ENCODE data around the gene TTLL5. TPM values are rescaled to one million over a fixed set of nuclear protein-coding genes. Genes with fewer than 3 reads are reported as not detected.

Gene TTLL5
- total RNA-seq, 1 donor from 2014 or later, result 45.2 TPM

DNA sequence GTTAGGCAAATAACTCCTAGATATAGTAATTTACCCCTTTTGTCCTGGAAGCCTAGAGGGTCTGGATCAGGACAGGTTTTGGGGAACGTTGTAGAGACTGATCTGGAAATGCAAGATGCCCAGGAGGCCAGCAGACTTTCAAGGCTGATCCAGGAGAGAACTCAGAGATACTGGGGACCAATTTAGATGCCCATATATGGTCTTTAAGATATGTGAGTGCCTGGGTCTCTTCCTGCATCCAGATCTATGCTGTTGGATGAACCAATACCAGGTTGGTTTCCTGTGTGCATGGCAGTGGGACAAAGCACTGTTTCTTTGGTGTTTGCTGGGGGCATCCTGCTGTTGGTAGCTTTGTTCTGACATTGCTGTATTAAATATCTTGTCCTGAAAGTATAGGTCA, 5.8 kb upstream of the TTLL5 start:
- peaks cover 25% of the 10 kb centered on the region for H3K36me3 Mint-ChIP-seq
- no peak for TF ChIP-seq CTCF (IDR thresholded peaks at IDR 0.05; ENCODE audit: unreplicated experiment)

DNA sequence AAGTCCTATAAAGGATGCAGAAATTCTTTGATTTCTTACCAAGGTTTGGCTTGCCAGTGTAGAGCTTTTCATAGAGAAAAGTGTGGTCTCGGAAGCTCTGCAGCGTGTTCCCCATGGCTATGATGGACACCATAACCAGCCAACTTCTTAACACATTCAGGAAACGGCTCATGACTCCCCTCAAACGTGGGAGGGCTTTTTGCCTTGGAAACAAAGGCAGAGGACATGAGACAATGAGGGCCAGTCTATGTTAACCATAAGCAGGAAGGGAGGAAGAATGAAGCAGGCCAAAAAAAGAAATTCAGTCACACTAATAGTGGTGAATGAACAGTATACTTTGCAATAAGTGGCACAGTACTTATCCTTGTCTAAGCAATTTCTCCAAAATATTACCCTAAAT, 3.7 kb upstream of the TTLL5 start:
- peaks cover 10% of the 10 kb centered on the region for H3K36me3 Mint-ChIP-seq
- H3K27me3 Mint-ChIP-seq (ENCODE audit: low read depth), result no peaks in the 10 kb centered on the region
- H3K4me3 Mint-ChIP-seq, result no peak overlapping the region
- no peaks in the 10 kb centered on the region for H3K9me3 Mint-ChIP-seq
- no peak for DNase-seq (ENCODE audit: low spot score in 2 of 2, unreplicated experiment in 2 of 2)
- no peak overlapping the region for H3K27ac Mint-ChIP-seq
- TF ChIP-seq CTCF (IDR thresholded peaks at IDR 0.05; ENCODE audit: unreplicated experiment), result no peak
- H3K4me1 Mint-ChIP-seq, result peaks cover 20% of the 10 kb centered on the region

More for the DNA sequence above, 5.8 kb upstream of the TTLL5 start:
- DNase-seq (ENCODE audit: low spot score in 2 of 2, unreplicated experiment in 2 of 2), result no peak
- Mint-ChIP-seq H3K4me1 (peaks cover 9% of the 10 kb centered on the region), H3K9me3 (no peaks in the 10 kb centered on the region), H3K27ac (no peak overlapping the region), H3K4me3 (no peak overlapping the region), H3K27me3 (ENCODE audit: low read depth) (no peaks in the 10 kb centered on the region)

- H3K36me3 Mint-ChIP-seq, result peaks cover 8% of the 10 kb centered on the region
- TF ChIP-seq CTCF (IDR thresholded peaks at IDR 0.05; ENCODE audit: unreplicated experiment), result no peak
- peaks cover 22% of the 10 kb centered on the region for H3K4me1 Mint-ChIP-seq
- H3K27ac Mint-ChIP-seq, result no peak overlapping the region
- H3K27me3 Mint-ChIP-seq (ENCODE audit: low read depth), result no peaks in the 10 kb centered on the region
- DNase-seq (ENCODE audit: low spot score in 2 of 2, unreplicated experiment in 2 of 2), result no peak
- H3K4me3 Mint-ChIP-seq, result no peak overlapping the region
- H3K9me3 Mint-ChIP-seq, result no peaks in the 10 kb centered on the region
Measured at GRCh38 chr14:75658957-75659356, 2.1 kb upstream of the TTLL5 start.

- H3K9me3 Mint-ChIP-seq, result no peaks in the 10 kb centered on the region
- H3K27ac Mint-ChIP-seq, result peak overlapping the region; percentile 99
- peak overlapping the region; percentile 99 for H3K4me3 Mint-ChIP-seq
- no peak for TF ChIP-seq CTCF (IDR thresholded peaks at IDR 0.05; ENCODE audit: unreplicated experiment)
- peaks cover 6% of the 10 kb centered on the region for H3K36me3 Mint-ChIP-seq
- peaks cover 24% of the 10 kb centered on the region for H3K4me1 Mint-ChIP-seq
- no peak for DNase-seq (ENCODE audit: low spot score in 2 of 2, unreplicated experiment in 2 of 2)
- H3K27me3 Mint-ChIP-seq (ENCODE audit: low read depth), result no peaks in the 10 kb centered on the region
Measured at GRCh38 chr14:75660238-75660629, 812 bp upstream of the TTLL5 start.

- H3K27ac Mint-ChIP-seq, result peak overlapping the region; percentile 99
- H3K4me3 Mint-ChIP-seq, result peak overlapping the region; percentile 99
- no peaks in the 10 kb centered on the region for H3K9me3 Mint-ChIP-seq
- TF ChIP-seq CTCF (IDR thresholded peaks at IDR 0.05; ENCODE audit: unreplicated experiment), result no peak
- H3K36me3 Mint-ChIP-seq, result peaks cover 6% of the 10 kb centered on the region
- H3K4me1 Mint-ChIP-seq, result peaks cover 24% of the 10 kb centered on the region
- DNase-seq (ENCODE audit: low spot score in 2 of 2, unreplicated experiment in 2 of 2), result no peak
- H3K27me3 Mint-ChIP-seq (ENCODE audit: low read depth), result no peaks in the 10 kb centered on the region
Measured at GRCh38 chr14:75661499-75661814, 411 bp downstream of the TTLL5 start.

DNA sequence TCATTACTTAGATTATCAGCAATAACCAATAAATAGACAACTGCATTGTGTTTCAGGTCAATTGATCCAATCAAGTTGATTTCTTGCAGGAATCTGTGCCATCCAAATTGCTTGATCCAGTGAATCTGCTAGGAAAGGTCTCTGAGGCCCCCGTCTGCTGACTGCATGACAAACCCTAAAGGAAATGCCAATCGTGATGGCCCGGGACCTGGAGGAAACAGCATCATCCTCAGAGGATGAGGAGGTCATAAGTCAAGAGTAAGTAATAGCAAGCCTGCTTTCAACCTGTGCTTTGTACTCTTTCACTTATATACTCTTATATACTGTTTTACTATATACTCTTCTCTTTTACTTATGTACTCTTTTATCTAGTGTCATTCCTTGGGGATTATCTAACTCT, 1.9 kb downstream of the TTLL5 start:
- TF ChIP-seq CTCF (IDR thresholded peaks at IDR 0.05; ENCODE audit: unreplicated experiment), result no peak
- Mint-ChIP-seq H3K36me3 (peaks cover 6% of the 10 kb centered on the region), H3K4me3 (peak overlapping the region; percentile 99), H3K4me1 (peaks cover 24% of the 10 kb centered on the region), H3K27ac (no peak overlapping the region), H3K9me3 (no peaks in the 10 kb centered on the region), H3K27me3 (ENCODE audit: low read depth) (no peaks in the 10 kb centered on the region)
- DNase-seq (ENCODE audit: low spot score in 2 of 2, unreplicated experiment in 2 of 2), result no peak

Data from mesothelial cell of epicardium (in vitro differentiated cells).